ENCODE data around the gene SURF4.

Gene SURF4

GRCh38 chr9:133345596-133345995, 30.3 kb downstream of the SURF4 start:
- TF ChIP-seq, protein P1, sequence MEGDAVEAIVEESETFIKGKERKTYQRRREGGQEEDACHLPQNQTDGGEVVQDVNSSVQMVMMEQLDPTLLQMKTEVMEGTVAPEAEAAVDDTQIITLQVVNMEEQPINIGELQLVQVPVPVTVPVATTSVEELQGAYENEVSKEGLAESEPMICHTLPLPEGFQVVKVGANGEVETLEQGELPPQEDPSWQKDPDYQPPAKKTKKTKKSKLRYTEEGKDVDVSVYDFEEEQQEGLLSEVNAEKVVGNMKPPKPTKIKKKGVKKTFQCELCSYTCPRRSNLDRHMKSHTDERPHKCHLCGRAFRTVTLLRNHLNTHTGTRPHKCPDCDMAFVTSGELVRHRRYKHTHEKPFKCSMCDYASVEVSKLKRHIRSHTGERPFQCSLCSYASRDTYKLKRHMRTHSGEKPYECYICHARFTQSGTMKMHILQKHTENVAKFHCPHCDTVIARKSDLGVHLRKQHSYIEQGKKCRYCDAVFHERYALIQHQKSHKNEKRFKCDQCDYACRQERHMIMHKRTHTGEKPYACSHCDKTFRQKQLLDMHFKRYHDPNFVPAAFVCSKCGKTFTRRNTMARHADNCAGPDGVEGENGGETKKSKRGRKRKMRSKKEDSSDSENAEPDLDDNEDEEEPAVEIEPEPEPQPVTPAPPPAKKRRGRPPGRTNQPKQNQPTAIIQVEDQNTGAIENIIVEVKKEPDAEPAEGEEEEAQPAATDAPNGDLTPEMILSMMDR (IDR thresholded peaks at IDR 0.05; ENCODE audit: borderline replicate concordance, control extremely low read depth, extremely low read depth, insufficient read depth, missing control alignments): no peak
- DNase-seq (ENCODE audit: low spot score): no peak
- in situ Hi-C loops (cut with MboI; ENCODE audit: low sequenced_read_pairs, unreplicated experiment): no loop called here

- DNase-seq (ENCODE audit: low spot score): no peak
- TF ChIP-seq, protein P1 (IDR thresholded peaks at IDR 0.05; ENCODE audit: borderline replicate concordance, control extremely low read depth, extremely low read depth, insufficient read depth, missing control alignments): no peak
- in situ Hi-C loops (cut with MboI; ENCODE audit: low sequenced_read_pairs, unreplicated experiment): no loop called here
These were observed 30.9 kb downstream of the SURF4 start for GRCh38 chr9:133344979-133345378.

DNA sequence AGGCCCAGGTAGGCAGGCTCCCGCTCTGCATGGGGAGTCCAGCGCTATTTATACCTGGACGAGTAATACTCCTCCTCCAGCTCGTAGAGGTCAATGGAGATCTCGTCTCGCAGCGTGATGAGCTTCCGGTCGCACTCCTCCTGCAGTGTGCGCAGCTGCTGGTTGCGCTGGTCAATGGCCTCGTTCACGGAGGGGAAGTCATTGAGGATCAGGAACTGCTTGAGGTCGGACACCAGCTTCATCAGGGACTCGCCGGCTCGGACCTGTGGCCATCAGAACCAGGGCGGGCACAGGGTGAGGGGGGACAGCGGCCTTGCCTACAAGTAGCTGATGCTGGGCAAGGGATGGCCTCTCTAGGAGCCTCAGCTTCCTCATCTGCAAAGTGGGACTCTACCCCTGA, 31.8 kb downstream of the SURF4 start:
- DNase-seq (ENCODE audit: low spot score): no peak
- in situ Hi-C loops (cut with MboI; ENCODE audit: low sequenced_read_pairs, unreplicated experiment): no loop called here

GRCh38 chr9:133342570-133342969, 33.3 kb downstream of the SURF4 start:
- TF ChIP-seq, protein P1 (IDR thresholded peaks at IDR 0.05; ENCODE audit: borderline replicate concordance, control extremely low read depth, extremely low read depth, insufficient read depth, missing control alignments): peak; percentile 19
- in situ Hi-C loops (cut with MboI; ENCODE audit: low sequenced_read_pairs, unreplicated experiment): no loop called here
- no peak for DNase-seq (ENCODE audit: low spot score)

More for the DNA sequence above, 31.8 kb downstream of the SURF4 start:
- TF ChIP-seq, protein P1 (IDR thresholded peaks at IDR 0.05; ENCODE audit: borderline replicate concordance, control extremely low read depth, extremely low read depth, insufficient read depth, missing control alignments): no peak

DNA sequence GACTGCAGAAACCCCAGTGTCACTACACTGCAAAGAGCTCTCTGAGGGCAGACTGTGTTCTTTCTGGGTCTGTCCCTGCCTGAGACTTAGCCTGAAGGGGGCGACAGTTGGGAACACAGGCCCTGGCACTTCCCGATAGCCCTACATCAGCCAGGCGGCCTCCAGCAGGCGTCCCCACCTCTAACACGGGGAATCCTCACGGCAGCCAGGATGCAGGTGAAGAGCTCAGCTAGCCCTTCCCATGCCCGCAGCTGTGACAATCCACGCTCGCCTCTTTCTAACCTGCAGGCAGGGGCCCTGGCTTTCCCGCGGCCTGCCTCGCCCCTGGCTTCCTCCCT, 33.8 kb downstream of the SURF4 start:
- in situ Hi-C loops (cut with MboI; ENCODE audit: low sequenced_read_pairs, unreplicated experiment): no loop called here
- DNase-seq (ENCODE audit: low spot score): no peak
- TF ChIP-seq, protein P1 (IDR thresholded peaks at IDR 0.05; ENCODE audit: borderline replicate concordance, control extremely low read depth, extremely low read depth, insufficient read depth, missing control alignments): no peak

DNA sequence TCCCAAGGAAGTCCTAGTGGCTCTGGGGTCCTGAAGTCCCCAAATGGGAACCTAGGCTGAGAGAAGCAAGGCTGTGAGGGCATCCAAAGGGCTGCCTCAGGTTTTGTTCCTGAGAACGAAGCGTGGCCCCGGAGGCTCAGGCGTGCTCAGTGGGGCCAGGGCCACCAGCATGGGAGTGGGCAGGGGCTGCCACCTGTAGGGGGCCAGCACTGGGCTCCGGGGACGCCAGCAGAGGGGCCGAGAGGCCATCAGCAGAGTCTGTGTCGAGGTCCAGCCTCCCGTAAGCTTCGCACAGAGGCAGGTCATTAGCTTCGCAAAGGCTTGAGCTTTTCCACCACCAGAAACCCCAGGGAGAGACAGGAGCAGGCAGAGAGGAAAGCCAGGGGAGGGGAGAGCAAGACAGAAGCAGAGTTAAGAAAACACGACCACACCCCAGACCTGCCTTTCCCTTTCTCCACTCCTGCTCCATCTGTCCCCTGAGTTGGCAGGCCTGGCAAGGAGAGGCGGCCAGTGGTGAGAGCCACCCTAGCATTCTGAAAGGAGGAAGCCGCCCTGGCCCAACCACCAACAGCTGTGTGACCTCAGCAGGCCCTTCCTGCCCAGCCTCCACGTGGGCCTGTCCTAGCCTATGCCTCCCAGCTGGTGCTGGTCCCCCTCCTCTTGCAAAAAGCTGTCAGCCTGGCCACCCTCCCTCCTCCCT, 34.3 kb downstream of the SURF4 start:
- DNase-seq (ENCODE audit: low spot score): no peak
- TF ChIP-seq, protein P1 (IDR thresholded peaks at IDR 0.05; ENCODE audit: borderline replicate concordance, control extremely low read depth, extremely low read depth, insufficient read depth, missing control alignments): no peak

More for the DNA sequence above, 34.3 kb downstream of the SURF4 start:
- in situ Hi-C loops (cut with MboI; ENCODE audit: low sequenced_read_pairs, unreplicated experiment): no loop called here
